Measurements from ENCODE around the gene UCN2. TPM values are rescaled to one million over a fixed set of nuclear protein-coding genes. Genes with fewer than 3 reads are reported as not detected.

The UCN2 gene
- total and polyA plus RNA-seq, 11 donors, result 0.11 to 0.35 (median 0.24) TPM; not detected in 4

GRCh38 chr3:48571938-48572337 is 8.4 kb upstream of the UCN2 start:
- Histone ChIP-seq H3K36me3 (peaks cover 0 to 4% (median 0%) of the 10 kb centered on the region in 9 donors), H3K4me3 (no peak overlapping the region), H3K9me3 (no peaks in the 10 kb centered on the region), H3K4me1 (no peaks in the 10 kb centered on the region), H3K27me3 (no peaks in the 10 kb centered on the region), H3K27ac (no peak overlapping the region)
- no peak for ATAC-seq
- WGBS, 4 donors, result 87 to 90% (median 89%) methylated on average over 4 to 12 of the region's 12 CpGs
- DNase-seq, result no peak
- TF ChIP-seq CTCF (IDR thresholded peaks at IDR 0.05), result no peak
- no peak for TF ChIP-seq POLR2A (IDR thresholded peaks at IDR 0.05)
- intact Hi-C loops (cut with DNase I), result no loop called here

GRCh38 chr3:48569808-48570450 is 6.3 kb upstream of the UCN2 start:
- no peak overlapping the region for H3K27ac ChIP-seq
- DNase-seq (no peak), ATAC-seq (no peak)
- H3K27me3 ChIP-seq, result no peaks in the 10 kb centered on the region
- H3K4me3 ChIP-seq, result no peak overlapping the region
- WGBS, 4 donors, result 89 to 90% (median 90%) methylated on average over 18 of the region's 18 CpGs
- intact Hi-C loops (cut with DNase I), result no loop called here
- peaks cover 0 to 9% (median 0%) of the 10 kb centered on the region in 12 donors for H3K4me1 ChIP-seq
- H3K9me3 ChIP-seq, result no peaks in the 10 kb centered on the region
- TF ChIP-seq CTCF (IDR thresholded peaks at IDR 0.05) (no peak), POLR2A (IDR thresholded peaks at IDR 0.05) (no peak)
- H3K36me3 ChIP-seq, result no peaks in the 10 kb centered on the region

- ATAC-seq (no peak), DNase-seq (no peak)
- Histone ChIP-seq H3K9me3 (no peaks in the 10 kb centered on the region), H3K36me3 (no peaks in the 10 kb centered on the region), H3K4me1 (peaks cover 0 to 11% (median 0%) of the 10 kb centered on the region in 12 donors), H3K27me3 (no peaks in the 10 kb centered on the region), H3K27ac (no peak overlapping the region), H3K4me3 (no peak overlapping the region)
- 90 to 93% (median 91%) methylated on average over 10 of the region's 10 CpGs for WGBS, 4 donors
- no peak for TF ChIP-seq POLR2A (IDR thresholded peaks at IDR 0.05)
- TF ChIP-seq CTCF (IDR thresholded peaks at IDR 0.05), result no peak
- intact Hi-C loops (cut with DNase I), result no loop called here
Measured at GRCh38 chr3:48569400-48569799, 5.8 kb upstream of the UCN2 start.

- peaks cover 0 to 20% (median 0%) of the 10 kb centered on the region in 12 donors for H3K4me1 ChIP-seq
- H3K27ac ChIP-seq, result no peak overlapping the region
- TF ChIP-seq POLR2A (IDR thresholded peaks at IDR 0.05) (no peak), CTCF (IDR thresholded peaks at IDR 0.05) (no peak)
- DNase-seq, result no peak
- H3K27me3 ChIP-seq, result no peaks in the 10 kb centered on the region
- 85 to 97% (median 94%) methylated on average over 4 to 7 of the region's 7 CpGs for WGBS, 4 donors
- intact Hi-C loops (cut with DNase I), result no loop called here
- no peak overlapping the region for H3K4me3 ChIP-seq
- H3K36me3 ChIP-seq, result no peaks in the 10 kb centered on the region
- no peaks in the 10 kb centered on the region for H3K9me3 ChIP-seq
- ATAC-seq, result no peak
Measured at GRCh38 chr3:48568476-48568875, 4.9 kb upstream of the UCN2 start.
